Cardiac septum (tissue), 1 donor: ENCODE results near the gene C16orf54. TPM values are rescaled to one million over a fixed set of nuclear protein-coding genes. Genes with fewer than 3 reads are reported as not detected.
"Not testable (repeated sequence)": the region's sequence is repeated elsewhere in the genome, so short reads cannot be mapped to it uniquely, and the experiment has no call there.

Source experiments
- DNase-seq: peaks from one replicate; pipeline ENCODE4 v3.0.0-alpha.2; 2020; ENCODE audit warnings: low spot score
- intact Hi-C: fragments of 100-400 bp; cut with DNase I; formaldehyde crosslinking; loops from one replicate; pipeline ENCODE4 v1.14.0; 2022
- total RNA-seq: library from RNA; stranded (reverse); fragmentation: NEBNext Ultra II Directional; extraction: Animal tissue kit (Norgen Biotek cat#: 25700); gene quantifications from one replicate; pipeline ENCODE4 v1.2.1, GENCODE V29; 2021
- donor health status: DM: no; HTN: no; CAD: no.

C16orf54 gene
- total RNA-seq, 1 donor from 2014 or later, result 0.94 TPM

- intact Hi-C loops, result no loop called here
- DNase-seq, result no peak
These were observed 30.8 kb downstream of the C16orf54 start for GRCh38 chr16:29714972-29715371.

- intact Hi-C loops, result no loop called here
- no peak for DNase-seq
These were observed 31.4 kb downstream of the C16orf54 start for GRCh38 chr16:29714396-29714795.

GRCh38 chr16:29712809-29713208 is 33.0 kb downstream of the C16orf54 start:
- intact Hi-C loops, result no loop called here
- no peak for DNase-seq

GRCh38 chr16:29710227-29711219 is 35.3 kb downstream of the C16orf54 start:
- intact Hi-C loops, result no loop called here
- DNase-seq, result no peak

GRCh38 chr16:29709657-29710056 is 36.1 kb downstream of the C16orf54 start:
- DNase-seq, intact Hi-C loops: not testable (repeated sequence)

- intact Hi-C loops, result no loop called here
- DNase-seq, result peak; percentile 14
These were observed 36.7 kb downstream of the C16orf54 start for GRCh38 chr16:29708917-29709600.

GRCh38 chr16:29707160-29707559 is 38.6 kb downstream of the C16orf54 start:
- intact Hi-C loops, DNase-seq: not testable (repeated sequence)

GRCh38 chr16:29705030-29705429 is 40.8 kb downstream of the C16orf54 start:
- no peak for DNase-seq
- intact Hi-C loops, result no loop called here

GRCh38 chr16:29702269-29702668 is 43.5 kb downstream of the C16orf54 start:
- DNase-seq, result peak; percentile 29
- intact Hi-C loops, result loop anchor here (5.0 kb wide), 1 partner anchor 320 kb away; the partner anchor contains the start of gene C16orf92

GRCh38 chr16:29701214-29701555 is 44.6 kb downstream of the C16orf54 start:
- intact Hi-C loops, result loop anchor here (5.0 kb wide), 1 partner anchor 321 kb away; the partner anchor contains the start of gene C16orf92
- DNase-seq, result no peak

GRCh38 chr16:29700253-29700987 is 45.4 kb downstream of the C16orf54 start:
- intact Hi-C loops, result loop anchor here (5.0 kb wide), 1 partner anchor 322 kb away; the partner anchor contains the start of gene C16orf92
- DNase-seq, result peak; percentile 92

- DNase-seq, result peak; percentile 65
- intact Hi-C loops, result loop anchor here (5.0 kb wide), 2 partner anchors 148 to 323 kb away; partner anchors contain the start of gene C16orf92
These were observed 46.2 kb downstream of the C16orf54 start for GRCh38 chr16:29699324-29700219.

GRCh38 chr16:29698484-29699323 is 47.1 kb downstream of the C16orf54 start:
- peak; percentile 41 for DNase-seq
- intact Hi-C loops, result loop anchor here (5.0 kb wide), 1 partner anchor 149 kb away; no protein-coding TSS in a partner anchor

GRCh38 chr16:29698042-29698441 is 47.7 kb downstream of the C16orf54 start:
- intact Hi-C loops, result loop anchor here (5.0 kb wide), 1 partner anchor 149 kb away; no protein-coding TSS in a partner anchor
- peak; percentile 58 for DNase-seq

GRCh38 chr16:29697391-29697790 is 48.4 kb downstream of the C16orf54 start:
- intact Hi-C loops, result loop anchor here (5.0 kb wide), 1 partner anchor 150 kb away; no protein-coding TSS in a partner anchor
- DNase-seq, result no peak

- peak; percentile 70 for DNase-seq
- intact Hi-C loops, result loop anchor here (5.0 kb wide), 1 partner anchor 150 kb away; no protein-coding TSS in a partner anchor
These were observed 48.9 kb downstream of the C16orf54 start for GRCh38 chr16:29696881-29697331.

- intact Hi-C loops, result loop anchor here (5.0 kb wide), 1 partner anchor 152 kb away; no protein-coding TSS in a partner anchor
These were observed 50.1 kb downstream of the C16orf54 start for GRCh38 chr16:29695675-29696074.

More at GRCh38 chr16:29695675-29696074, 50.1 kb downstream of the C16orf54 start:
- not testable (repeated sequence) for DNase-seq
